Measurements from ENCODE around the gene TTC5.

DNA sequence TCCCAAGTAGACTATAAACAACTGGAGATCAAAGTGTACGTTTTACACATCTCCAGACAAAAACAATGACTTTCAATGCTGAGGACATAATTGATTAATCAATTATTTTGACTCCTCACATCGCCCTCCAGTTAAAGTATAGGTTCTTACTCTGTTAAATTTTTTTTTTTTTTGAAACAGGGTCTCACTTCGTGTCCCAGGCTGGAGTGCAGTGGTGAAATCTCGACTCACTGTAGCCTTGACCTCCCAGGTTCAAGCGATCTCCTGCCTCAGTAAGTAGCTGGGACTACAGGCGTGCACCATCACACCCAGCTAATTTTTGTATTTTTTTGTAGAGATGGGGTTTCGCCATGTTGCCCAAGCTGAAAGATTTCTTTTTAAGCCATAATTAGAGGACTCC, 28.3 kb upstream of the TTC5 start:
- TF ChIP-seq ZNF2 (tag by site-specific recombination; IDR thresholded peaks at IDR 0.05), result no peak
- no peak for TF ChIP-seq BCL11A (tag by site-specific recombination; IDR thresholded peaks at IDR 0.05; ENCODE audit: low read depth)
- TF ChIP-seq, protein P1, sequence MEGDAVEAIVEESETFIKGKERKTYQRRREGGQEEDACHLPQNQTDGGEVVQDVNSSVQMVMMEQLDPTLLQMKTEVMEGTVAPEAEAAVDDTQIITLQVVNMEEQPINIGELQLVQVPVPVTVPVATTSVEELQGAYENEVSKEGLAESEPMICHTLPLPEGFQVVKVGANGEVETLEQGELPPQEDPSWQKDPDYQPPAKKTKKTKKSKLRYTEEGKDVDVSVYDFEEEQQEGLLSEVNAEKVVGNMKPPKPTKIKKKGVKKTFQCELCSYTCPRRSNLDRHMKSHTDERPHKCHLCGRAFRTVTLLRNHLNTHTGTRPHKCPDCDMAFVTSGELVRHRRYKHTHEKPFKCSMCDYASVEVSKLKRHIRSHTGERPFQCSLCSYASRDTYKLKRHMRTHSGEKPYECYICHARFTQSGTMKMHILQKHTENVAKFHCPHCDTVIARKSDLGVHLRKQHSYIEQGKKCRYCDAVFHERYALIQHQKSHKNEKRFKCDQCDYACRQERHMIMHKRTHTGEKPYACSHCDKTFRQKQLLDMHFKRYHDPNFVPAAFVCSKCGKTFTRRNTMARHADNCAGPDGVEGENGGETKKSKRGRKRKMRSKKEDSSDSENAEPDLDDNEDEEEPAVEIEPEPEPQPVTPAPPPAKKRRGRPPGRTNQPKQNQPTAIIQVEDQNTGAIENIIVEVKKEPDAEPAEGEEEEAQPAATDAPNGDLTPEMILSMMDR (tag by site-specific recombination; IDR thresholded peaks at IDR 0.05), result no peak
- TF ChIP-seq ZNF341 (tag by site-specific recombination; IDR thresholded peaks at IDR 0.05; ENCODE audit: low read depth), result no peak
- TF ChIP-seq ZBTB44 (tag by site-specific recombination; IDR thresholded peaks at IDR 0.05), result no peak
- TF ChIP-seq ZSCAN23 (tag by site-specific recombination; IDR thresholded peaks at IDR 0.05), result no peak
- TF ChIP-seq KLF17 (tag by site-specific recombination; IDR thresholded peaks at IDR 0.05), result no peak
- no peak for TF ChIP-seq ZNF16 (tag by site-specific recombination; IDR thresholded peaks at IDR 0.05; ENCODE audit: low read depth)
- TF ChIP-seq ZNF558 (tag by site-specific recombination; IDR thresholded peaks at IDR 0.05), result no peak
- no peak for TF ChIP-seq ZIC2 (tag by site-specific recombination; IDR thresholded peaks at IDR 0.05)
- TF ChIP-seq ZNF518A (tag by site-specific recombination; conservative IDR thresholded peaks at IDR 0.05; ENCODE audit: low read depth), result no peak
- no peak for TF ChIP-seq SETDB1 (IDR thresholded peaks at IDR 0.05; ENCODE audit: insufficient read length, low read length)
- TF ChIP-seq, protein P2, sequence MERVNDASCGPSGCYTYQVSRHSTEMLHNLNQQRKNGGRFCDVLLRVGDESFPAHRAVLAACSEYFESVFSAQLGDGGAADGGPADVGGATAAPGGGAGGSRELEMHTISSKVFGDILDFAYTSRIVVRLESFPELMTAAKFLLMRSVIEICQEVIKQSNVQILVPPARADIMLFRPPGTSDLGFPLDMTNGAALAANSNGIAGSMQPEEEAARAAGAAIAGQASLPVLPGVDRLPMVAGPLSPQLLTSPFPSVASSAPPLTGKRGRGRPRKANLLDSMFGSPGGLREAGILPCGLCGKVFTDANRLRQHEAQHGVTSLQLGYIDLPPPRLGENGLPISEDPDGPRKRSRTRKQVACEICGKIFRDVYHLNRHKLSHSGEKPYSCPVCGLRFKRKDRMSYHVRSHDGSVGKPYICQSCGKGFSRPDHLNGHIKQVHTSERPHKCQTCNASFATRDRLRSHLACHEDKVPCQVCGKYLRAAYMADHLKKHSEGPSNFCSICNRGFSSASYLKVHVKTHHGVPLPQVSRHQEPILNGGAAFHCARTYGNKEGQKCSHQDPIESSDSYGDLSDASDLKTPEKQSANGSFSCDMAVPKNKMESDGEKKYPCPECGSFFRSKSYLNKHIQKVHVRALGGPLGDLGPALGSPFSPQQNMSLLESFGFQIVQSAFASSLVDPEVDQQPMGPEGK (tag by site-specific recombination; IDR thresholded peaks at IDR 0.05), result no peak
